Thoracic aorta (tissue), 2 donors: ENCODE data around the gene BCL6. TPM values are rescaled to one million over a fixed set of nuclear protein-coding genes. Genes with fewer than 3 reads are reported as not detected.

ENCODE experiments used
- ATAC-seq: fragments of 150-250 bp; one replicate; pipeline ENCODE4 v1.8.0; 2017; ENCODE audit warnings: low read depth; ENCODE audit not compliant: insufficient number of reproducible peaks, low FRiP score
- DNase-seq: peaks from one replicate; pipeline ENCODE4 v3.0.0-alpha.2; 2020; ENCODE audit warnings: low spot score
- H3K27ac ChIP-seq, 2 donors: fragments of 200-600 bp; sonication (generic); 1 replicate in 1 of 2; 2 replicates in 1 of 2; pipeline ENCODE4 v1.5.1; 2016; ENCODE audit warnings: mild to moderate bottlenecking in 2 of 2, moderate library complexity in 2 of 2
- H3K27me3 ChIP-seq: fragments of 200-600 bp; sonication (generic); replicated peaks from 2 replicates; pipeline ENCODE4 v1.6.0; 2016; ENCODE audit warnings: mild to moderate bottlenecking; ENCODE audit not compliant: insufficient read depth
- H3K36me3 ChIP-seq: fragments of 200-600 bp; sonication (generic); one replicate; pipeline ENCODE4 v1.5.1; 2016
- H3K4me1 ChIP-seq, 2 donors: fragments of 200-600 bp; sonication (generic); 1 replicate in 1 of 2; 2 replicates in 1 of 2; pipeline versions ENCODE4 v1.5.1 to v1.6.0; 2016; ENCODE audit warnings: low read depth in 2 of 2, mild to moderate bottlenecking in 1 of 2; ENCODE audit not compliant: control insufficient read depth in 1 of 2
- H3K4me3 ChIP-seq: fragments of 200-600 bp; sonication (generic); 2 replicates; pipeline ENCODE4 v1.5.1; 2016; ENCODE audit warnings: mild to moderate bottlenecking
- H3K9me3 ChIP-seq: fragments of 200-600 bp; sonication (generic); 2 replicates; pipeline ENCODE4 v1.5.1; 2016
- total RNA-seq, 2 donors: library from RNA; depleted of rRNA; stranded (reverse); fragments of >200 nt; gene quantifications; one replicate each; pipeline versions ENCODE4 v1.1.0 to v1.2.3, GENCODE V29; 2016
- TF ChIP-seq, protein P1 (sequence below): fragments of 200-600 bp; sonication (generic); IDR thresholded peaks from one replicate; pipeline ENCODE4 v1.5.1; 2019; ENCODE audit warnings: antibody characterized with exemption

BCL6 gene
- total RNA-seq, 2 donors from 2014 or later, result 148 to 169 TPM

GRCh38 chr3:187777331-187777941 lies 32.2 kb upstream of the BCL6 start:
- TF ChIP-seq, protein P1, sequence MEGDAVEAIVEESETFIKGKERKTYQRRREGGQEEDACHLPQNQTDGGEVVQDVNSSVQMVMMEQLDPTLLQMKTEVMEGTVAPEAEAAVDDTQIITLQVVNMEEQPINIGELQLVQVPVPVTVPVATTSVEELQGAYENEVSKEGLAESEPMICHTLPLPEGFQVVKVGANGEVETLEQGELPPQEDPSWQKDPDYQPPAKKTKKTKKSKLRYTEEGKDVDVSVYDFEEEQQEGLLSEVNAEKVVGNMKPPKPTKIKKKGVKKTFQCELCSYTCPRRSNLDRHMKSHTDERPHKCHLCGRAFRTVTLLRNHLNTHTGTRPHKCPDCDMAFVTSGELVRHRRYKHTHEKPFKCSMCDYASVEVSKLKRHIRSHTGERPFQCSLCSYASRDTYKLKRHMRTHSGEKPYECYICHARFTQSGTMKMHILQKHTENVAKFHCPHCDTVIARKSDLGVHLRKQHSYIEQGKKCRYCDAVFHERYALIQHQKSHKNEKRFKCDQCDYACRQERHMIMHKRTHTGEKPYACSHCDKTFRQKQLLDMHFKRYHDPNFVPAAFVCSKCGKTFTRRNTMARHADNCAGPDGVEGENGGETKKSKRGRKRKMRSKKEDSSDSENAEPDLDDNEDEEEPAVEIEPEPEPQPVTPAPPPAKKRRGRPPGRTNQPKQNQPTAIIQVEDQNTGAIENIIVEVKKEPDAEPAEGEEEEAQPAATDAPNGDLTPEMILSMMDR, result no peak
- Histone ChIP-seq H3K36me3 (no peaks in the 10 kb centered on the region), H3K9me3 (no peaks in the 10 kb centered on the region), H3K4me1 (peaks cover 3 to 9% of the 10 kb centered on the region in 2 donors), H3K27me3 (no peaks in the 10 kb centered on the region), H3K4me3 (no peak overlapping the region), H3K27ac (no peak overlapping the region)
- DNase-seq, result no peak
- ATAC-seq, result no peak

DNA sequence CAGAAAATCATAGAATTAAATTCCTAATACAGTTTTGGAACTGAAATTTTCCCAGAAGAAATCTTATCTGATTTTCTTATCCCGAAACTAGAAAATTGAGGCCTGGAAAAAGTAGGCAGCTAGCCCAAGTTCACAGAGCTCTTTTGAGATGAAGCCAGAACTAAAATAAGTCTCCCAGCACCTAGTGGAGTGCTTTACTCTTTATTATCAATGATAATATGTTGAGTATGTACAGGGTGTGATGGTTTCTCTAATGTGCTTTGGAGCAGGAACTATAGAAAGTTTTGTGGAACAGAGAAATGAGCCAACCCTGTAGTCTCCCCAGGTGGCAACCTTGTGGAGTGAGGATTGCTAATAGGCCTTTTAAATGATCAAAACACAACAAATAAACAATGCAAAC lies 30.3 kb upstream of the BCL6 start:
- ATAC-seq (no peak), DNase-seq (no peak)
- H3K36me3 ChIP-seq, result no peaks in the 10 kb centered on the region
- no peak overlapping the region for H3K27ac ChIP-seq
- no peaks in the 10 kb centered on the region for H3K27me3 ChIP-seq
- no peak overlapping the region for H3K4me3 ChIP-seq
- TF ChIP-seq, protein P1, result no peak
- H3K4me1 ChIP-seq, result peaks cover 3 to 9% of the 10 kb centered on the region in 2 donors
- H3K9me3 ChIP-seq, result no peaks in the 10 kb centered on the region

- Histone ChIP-seq H3K4me1 (peaks cover 3 to 17% of the 10 kb centered on the region in 2 donors), H3K27ac (no peak overlapping the region), H3K4me3 (no peak overlapping the region), H3K36me3 (no peaks in the 10 kb centered on the region), H3K27me3 (no peaks in the 10 kb centered on the region), H3K9me3 (no peaks in the 10 kb centered on the region)
- ATAC-seq (no peak), DNase-seq (no peak)
- TF ChIP-seq, protein P1, result no peak
Measured at GRCh38 chr3:187774185-187774789, 29.0 kb upstream of the BCL6 start.

DNA sequence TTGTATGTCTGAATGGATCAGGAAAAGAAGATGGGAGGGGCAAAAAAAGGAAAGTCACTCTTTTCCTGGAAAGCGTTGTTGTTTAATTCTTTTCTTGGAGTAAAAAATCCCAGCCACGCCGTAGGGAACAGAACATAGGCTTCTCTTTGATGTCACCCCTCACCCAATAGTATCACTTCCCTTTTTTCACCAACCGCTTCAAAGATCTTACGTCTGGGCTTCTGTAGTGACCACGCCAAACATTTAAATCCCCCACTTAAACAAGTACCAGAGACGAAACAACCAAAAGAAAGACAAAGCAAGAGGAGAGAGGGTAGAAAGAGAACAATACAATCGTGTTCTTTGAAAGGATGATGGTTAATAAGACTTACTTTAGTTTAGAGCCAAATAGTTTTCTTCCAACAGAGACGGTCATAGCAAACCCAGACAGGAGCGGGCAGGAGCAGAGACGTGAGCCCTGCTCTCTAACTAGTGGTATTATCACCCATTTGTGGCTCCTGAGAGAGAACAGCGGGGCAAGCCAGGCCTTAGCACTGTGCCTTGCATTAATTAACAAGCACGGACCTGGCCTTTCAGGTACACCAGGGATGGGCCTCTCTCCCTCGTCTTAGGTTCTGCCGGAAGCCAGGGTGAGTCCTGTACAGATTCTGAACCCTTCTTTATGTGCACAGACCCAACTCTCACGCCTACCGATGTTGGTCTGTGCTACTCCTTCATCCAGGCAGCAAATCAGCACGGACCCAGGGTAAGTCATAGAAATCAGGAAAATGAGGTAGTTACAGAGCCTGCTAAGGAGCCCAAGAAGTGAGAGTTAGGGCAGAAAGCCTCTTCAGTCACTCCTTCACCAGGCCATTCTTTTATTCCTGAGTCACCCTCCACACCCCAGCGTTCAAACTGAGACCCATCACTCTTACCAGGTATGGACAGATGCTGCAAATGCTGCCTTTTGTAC lies 28.2 kb upstream of the BCL6 start:
- ATAC-seq, result no peak
- Histone ChIP-seq H3K27me3 (no peaks in the 10 kb centered on the region), H3K9me3 (no peaks in the 10 kb centered on the region), H3K36me3 (no peaks in the 10 kb centered on the region), H3K4me3 (no peak overlapping the region), H3K27ac (no peak overlapping the region), H3K4me1 (peaks cover 3 to 20% of the 10 kb centered on the region in 2 donors)
- TF ChIP-seq, protein P1, result no peak
- no peak for DNase-seq

DNA sequence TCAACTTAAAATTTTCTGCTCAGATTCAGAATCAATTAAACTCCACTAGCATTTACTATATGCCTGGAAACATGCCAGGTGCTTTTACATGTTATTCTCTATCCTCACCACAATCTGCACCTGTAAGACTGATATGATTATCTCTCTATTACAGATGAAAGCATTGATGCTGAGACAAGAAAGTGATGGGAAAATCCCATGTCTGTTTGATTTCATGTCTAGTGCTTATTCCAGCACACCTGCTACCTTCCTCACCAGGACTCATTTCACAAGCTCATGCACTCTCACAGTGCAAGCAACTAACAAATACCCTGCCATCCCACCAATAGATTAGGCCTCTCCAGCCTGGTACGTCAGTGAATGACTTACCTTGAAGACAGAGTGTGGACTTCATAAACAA lies 25.0 kb upstream of the BCL6 start:
- Histone ChIP-seq H3K27me3 (no peaks in the 10 kb centered on the region), H3K4me1 (peaks cover under 1 to 12% of the 10 kb centered on the region in 2 donors), H3K27ac (no peak overlapping the region), H3K4me3 (no peak overlapping the region), H3K9me3 (no peaks in the 10 kb centered on the region), H3K36me3 (no peaks in the 10 kb centered on the region)
- ATAC-seq (no peak), DNase-seq (no peak)
- TF ChIP-seq, protein P1, result no peak
